Stimulated activated CD4-positive, alpha-beta T cell treated with anti-CD3 and anti-CD28 coated beads, Interleukin-1b, Interleukin-23, amount 100 ng/mL, for 1 hour (primary cell): ENCODE results near the gene COX5B.
"Not testable (repeated sequence)": the region's sequence is repeated elsewhere in the genome, so short reads cannot be mapped to it uniquely, and the experiment has no call there.

Experiments
- DNase-seq, 2 donors: peaks; one replicate each; pipeline ENCODE4 v3.0.0-alpha.2; 2020; ENCODE audit warnings: low read depth in 2 of 2

The COX5B gene

GRCh38 chr2:97645695-97646629 lies at the start of gene COX5B:
TSS of gene COX5B (plus strand) at chr2:97646062. CDS start at chr2:97646087, 25 bp downstream.
- DNase-seq: peak; percentile 95 to 96

GRCh38 chr2:97596180-97596579 lies 49.7 kb upstream of the COX5B start:
- not testable (repeated sequence) for DNase-seq

GRCh38 chr2:97601537-97601936 lies 44.3 kb upstream of the COX5B start:
- not testable (repeated sequence) for DNase-seq

- not testable (repeated sequence) for DNase-seq
These were observed 40.8 kb upstream of the COX5B start for GRCh38 chr2:97605109-97605508.

GRCh38 chr2:97605524-97606339 lies 40.1 kb upstream of the COX5B start:
- not testable (repeated sequence) for DNase-seq

- DNase-seq: not testable (repeated sequence)
These were observed 37.1 kb upstream of the COX5B start for GRCh38 chr2:97608745-97609144.

GRCh38 chr2:97611895-97612294 lies 34.0 kb upstream of the COX5B start:
- DNase-seq: not testable (repeated sequence)

- DNase-seq: not testable (repeated sequence)
These were observed 30.1 kb upstream of the COX5B start for GRCh38 chr2:97615746-97616145.

GRCh38 chr2:97617911-97618310 lies 28.0 kb upstream of the COX5B start:
- no peak for DNase-seq

GRCh38 chr2:97618939-97619827 lies 26.7 kb upstream of the COX5B start:
- DNase-seq: not testable (repeated sequence)

GRCh38 chr2:97620492-97620891 lies 25.4 kb upstream of the COX5B start:
- not testable (repeated sequence) for DNase-seq

- not testable (repeated sequence) for DNase-seq
These were observed 22.9 kb upstream of the COX5B start for GRCh38 chr2:97622976-97623375.

- DNase-seq: not testable (repeated sequence)
These were observed 20.4 kb upstream of the COX5B start for GRCh38 chr2:97625354-97626048.

- DNase-seq: not testable (repeated sequence)
These were observed 19.8 kb upstream of the COX5B start for GRCh38 chr2:97626049-97626430.

- no peak for DNase-seq
These were observed 1.7 kb upstream of the COX5B start for GRCh38 chr2:97644023-97644717.

- peak in 1 of 2 donors; percentile 26 for DNase-seq
These were observed 659 bp upstream of the COX5B start for GRCh38 chr2:97645112-97645694.

- no peak for DNase-seq
These were observed 1.1 kb downstream of the COX5B start for GRCh38 chr2:97646977-97647376.

- DNase-seq: no peak
These were observed 5.3 kb downstream of the COX5B start for GRCh38 chr2:97651114-97651513.

GRCh38 chr2:97653473-97653872 lies 7.6 kb downstream of the COX5B start:
- DNase-seq: no peak

- no peak for DNase-seq
These were observed 8.0 kb downstream of the COX5B start for GRCh38 chr2:97653874-97654273.
